GM18508 (cell line): ENCODE data around the gene RBMX.

Experiments
- ATAC-seq: cut with Tn5 transposase; IDR thresholded peaks from one replicate; pipeline ENCODE4 v1.9.1; 2021; ENCODE audit warnings: moderate number of reproducible peaks; ENCODE audit not compliant: insufficient read depth, unreplicated experiment

The RBMX gene

GRCh38 chrX:136850441-136851175 is 29.9 kb downstream of the RBMX start:
- ATAC-seq, result no peak

- no peak for ATAC-seq
Measured at GRCh38 chrX:136849395-136849794, 31.1 kb downstream of the RBMX start.

GRCh38 chrX:136847874-136848273 is 32.7 kb downstream of the RBMX start:
- no peak for ATAC-seq

GRCh38 chrX:136839196-136839595 is 41.3 kb downstream of the RBMX start:
- ATAC-seq, result no peak

GRCh38 chrX:136835761-136836160 is 44.8 kb downstream of the RBMX start:
- ATAC-seq, result no peak

- no peak for ATAC-seq
Measured at GRCh38 chrX:136829413-136829812, 51.1 kb downstream of the RBMX start.

- no peak for ATAC-seq
Measured at GRCh38 chrX:136828830-136829229, 51.7 kb downstream of the RBMX start.

GRCh38 chrX:136827026-136827425 is 53.5 kb downstream of the RBMX start:
- ATAC-seq, result no peak

- no peak for ATAC-seq
Measured at GRCh38 chrX:136825771-136826170, 54.8 kb downstream of the RBMX start.
